Measurements from ENCODE around the gene SPR. TPM values are rescaled to one million over a fixed set of nuclear protein-coding genes. Genes with fewer than 3 reads are reported as not detected.
A peak's percentile ranks its signal among the peaks of the same experiment; 100 is the strongest.

Gene SPR
- total and polyA plus RNA-seq, 2 of the 13 experiments (the other 11 are each of a cell fraction or from before 2014, with no cell fraction given): 34.0 to 96.0 TPM

DNA sequence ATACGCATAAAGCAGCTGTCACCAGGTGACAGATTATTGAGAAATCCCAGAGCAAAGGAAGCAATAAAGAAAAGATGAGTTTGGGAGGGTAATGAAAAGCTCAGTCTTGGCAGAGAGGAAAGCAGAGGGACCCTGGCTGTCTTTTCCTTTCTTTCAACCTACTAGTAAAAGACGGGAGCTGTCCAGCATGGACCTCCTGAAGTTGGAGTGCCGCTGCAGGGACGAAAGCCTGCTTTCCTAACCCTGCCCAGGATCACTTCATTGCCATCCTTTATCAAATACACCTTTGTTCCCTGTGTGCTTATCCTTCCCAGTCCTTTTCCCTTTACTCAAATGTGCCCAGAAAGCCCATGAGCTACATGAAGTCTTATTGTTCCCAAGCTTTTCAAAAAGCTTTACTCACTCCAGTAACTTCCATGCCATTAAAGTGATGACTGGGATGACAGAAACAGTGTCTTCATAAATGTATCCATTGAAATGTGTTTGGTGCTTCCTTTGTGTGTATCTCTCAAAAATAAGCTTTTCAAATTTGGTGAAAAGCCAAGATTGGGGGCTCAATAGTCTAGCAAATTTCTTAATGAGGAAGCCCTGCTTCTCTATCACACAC, 3.7 kb upstream of the SPR start (continued):
- TF ChIP-seq, protein P1, sequence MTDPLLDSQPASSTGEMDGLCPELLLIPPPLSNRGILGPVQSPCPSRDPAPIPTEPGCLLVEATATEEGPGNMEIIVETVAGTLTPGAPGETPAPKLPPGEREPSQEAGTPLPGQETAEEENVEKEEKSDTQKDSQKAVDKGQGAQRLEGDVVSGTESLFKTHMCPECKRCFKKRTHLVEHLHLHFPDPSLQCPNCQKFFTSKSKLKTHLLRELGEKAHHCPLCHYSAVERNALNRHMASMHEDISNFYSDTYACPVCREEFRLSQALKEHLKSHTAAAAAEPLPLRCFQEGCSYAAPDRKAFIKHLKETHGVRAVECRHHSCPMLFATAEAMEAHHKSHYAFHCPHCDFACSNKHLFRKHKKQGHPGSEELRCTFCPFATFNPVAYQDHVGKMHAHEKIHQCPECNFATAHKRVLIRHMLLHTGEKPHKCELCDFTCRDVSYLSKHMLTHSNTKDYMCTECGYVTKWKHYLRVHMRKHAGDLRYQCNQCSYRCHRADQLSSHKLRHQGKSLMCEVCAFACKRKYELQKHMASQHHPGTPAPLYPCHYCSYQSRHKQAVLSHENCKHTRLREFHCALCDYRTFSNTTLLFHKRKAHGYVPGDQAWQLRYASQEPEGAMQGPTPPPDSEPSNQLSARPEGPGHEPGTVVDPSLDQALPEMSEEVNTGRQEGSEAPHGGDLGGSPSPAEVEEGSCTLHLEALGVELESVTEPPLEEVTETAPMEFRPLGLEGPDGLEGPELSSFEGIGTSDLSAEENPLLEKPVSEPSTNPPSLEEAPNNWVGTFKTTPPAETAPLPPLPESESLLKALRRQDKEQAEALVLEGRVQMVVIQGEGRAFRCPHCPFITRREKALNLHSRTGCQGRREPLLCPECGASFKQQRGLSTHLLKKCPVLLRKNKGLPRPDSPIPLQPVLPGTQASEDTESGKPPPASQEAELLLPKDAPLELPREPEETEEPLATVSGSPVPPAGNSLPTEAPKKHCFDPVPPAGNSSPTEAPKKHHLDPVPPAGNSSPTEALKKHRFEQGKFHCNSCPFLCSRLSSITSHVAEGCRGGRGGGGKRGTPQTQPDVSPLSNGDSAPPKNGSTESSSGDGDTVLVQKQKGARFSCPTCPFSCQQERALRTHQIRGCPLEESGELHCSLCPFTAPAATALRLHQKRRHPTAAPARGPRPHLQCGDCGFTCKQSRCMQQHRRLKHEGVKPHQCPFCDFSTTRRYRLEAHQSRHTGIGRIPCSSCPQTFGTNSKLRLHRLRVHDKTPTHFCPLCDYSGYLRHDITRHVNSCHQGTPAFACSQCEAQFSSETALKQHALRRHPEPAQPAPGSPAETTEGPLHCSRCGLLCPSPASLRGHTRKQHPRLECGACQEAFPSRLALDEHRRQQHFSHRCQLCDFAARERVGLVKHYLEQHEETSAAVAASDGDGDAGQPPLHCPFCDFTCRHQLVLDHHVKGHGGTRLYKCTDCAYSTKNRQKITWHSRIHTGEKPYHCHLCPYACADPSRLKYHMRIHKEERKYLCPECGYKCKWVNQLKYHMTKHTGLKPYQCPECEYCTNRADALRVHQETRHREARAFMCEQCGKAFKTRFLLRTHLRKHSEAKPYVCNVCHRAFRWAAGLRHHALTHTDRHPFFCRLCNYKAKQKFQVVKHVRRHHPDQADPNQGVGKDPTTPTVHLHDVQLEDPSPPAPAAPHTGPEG (CRISPR knock-in tag; IDR thresholded peaks at IDR 0.05): peak; percentile 77; the same call in 1 of the 2 replicates
- no peak for TF ChIP-seq BCL6 (CRISPR knock-in tag; IDR thresholded peaks at IDR 0.05)
- TF ChIP-seq ZSCAN5A (CRISPR knock-in tag; IDR thresholded peaks at IDR 0.05; ENCODE audit: borderline replicate concordance): no peak
- TF ChIP-seq ZNF768 (CRISPR knock-in tag; IDR thresholded peaks at IDR 0.05): no peak
- TF ChIP-seq, protein P2, sequence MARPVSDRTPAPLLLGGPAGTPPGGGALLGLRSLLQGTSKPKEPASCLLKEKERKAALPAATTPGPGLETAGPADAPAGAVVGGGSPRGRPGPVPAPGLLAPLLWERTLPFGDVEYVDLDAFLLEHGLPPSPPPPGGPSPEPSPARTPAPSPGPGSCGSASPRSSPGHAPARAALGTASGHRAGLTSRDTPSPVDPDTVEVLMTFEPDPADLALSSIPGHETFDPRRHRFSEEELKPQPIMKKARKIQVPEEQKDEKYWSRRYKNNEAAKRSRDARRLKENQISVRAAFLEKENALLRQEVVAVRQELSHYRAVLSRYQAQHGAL (CRISPR knock-in tag; IDR thresholded peaks at IDR 0.05; ENCODE audit: not compliant biosample characterization): no peak
- TF ChIP-seq ZNF225 (CRISPR knock-in tag; IDR thresholded peaks at IDR 0.05): no peak
- TF ChIP-seq E2F2 (CRISPR knock-in tag; IDR thresholded peaks at IDR 0.05; ENCODE audit: borderline replicate concordance): no peak
- TF ChIP-seq TP53 (CRISPR knock-in tag; conservative IDR thresholded peaks at IDR 0.05): no peak
- TF ChIP-seq, protein P3, sequence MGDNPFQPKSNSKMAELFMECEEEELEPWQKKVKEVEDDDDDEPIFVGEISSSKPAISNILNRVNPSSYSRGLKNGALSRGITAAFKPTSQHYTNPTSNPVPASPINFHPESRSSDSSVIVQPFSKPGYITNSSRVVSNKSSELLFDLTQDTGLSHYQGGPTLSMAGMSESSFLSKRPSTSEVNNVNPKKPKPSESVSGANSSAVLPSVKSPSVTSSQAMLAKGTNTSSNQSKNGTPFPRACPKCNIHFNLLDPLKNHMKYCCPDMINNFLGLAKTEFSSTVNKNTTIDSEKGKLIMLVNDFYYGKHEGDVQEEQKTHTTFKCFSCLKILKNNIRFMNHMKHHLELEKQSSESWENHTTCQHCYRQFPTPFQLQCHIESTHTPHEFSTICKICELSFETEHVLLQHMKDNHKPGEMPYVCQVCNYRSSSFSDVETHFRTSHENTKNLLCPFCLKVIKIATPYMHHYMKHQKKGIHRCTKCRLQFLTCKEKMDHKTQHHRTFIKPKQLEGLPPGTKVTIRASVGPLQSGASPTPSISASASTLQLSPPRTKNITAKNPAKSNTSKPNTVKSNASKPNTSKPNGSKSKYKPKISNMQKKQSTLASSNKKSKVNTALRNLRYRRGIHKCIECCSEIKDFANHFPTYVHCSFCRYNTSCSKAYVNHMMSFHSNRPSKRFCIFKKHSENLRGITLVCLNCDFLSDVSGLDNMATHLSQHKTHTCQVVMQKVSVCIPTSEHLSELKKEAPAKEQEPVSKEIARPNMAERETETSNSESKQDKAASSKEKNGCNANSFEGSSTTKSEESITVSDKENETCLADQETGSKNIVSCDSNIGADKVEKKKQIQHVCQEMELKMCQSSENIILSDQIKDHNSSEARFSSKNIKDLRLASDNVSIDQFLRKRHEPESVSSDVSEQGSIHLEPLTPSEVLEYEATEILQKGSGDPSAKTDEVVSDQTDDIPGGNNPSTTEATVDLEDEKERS (CRISPR knock-in tag; IDR thresholded peaks at IDR 0.05): no peak
- no peak for TF ChIP-seq ZNF567 (CRISPR knock-in tag; IDR thresholded peaks at IDR 0.05; ENCODE audit: borderline replicate concordance)
